ENCODE measurements around the gene RPL10A.
"Not testable (repeated sequence)": the region's sequence is repeated elsewhere in the genome, so short reads cannot be mapped to it uniquely, and the experiment has no call there.

Gene RPL10A

GRCh38 chr6:35511562-35511941, 43.4 kb downstream of the RPL10A start:
- DNase-seq (ENCODE audit: low read depth in 3 of 3): no peak

- DNase-seq (ENCODE audit: low read depth in 3 of 3): no peak
Observed at GRCh38 chr6:35512006-35512405, 43.8 kb downstream of the RPL10A start.

- DNase-seq (ENCODE audit: low read depth in 3 of 3): no peak
Observed at GRCh38 chr6:35512740-35513139, 44.5 kb downstream of the RPL10A start, which contains the start of gene TULP1. TSS of gene TULP1 (minus strand) at chr6:35512896. CDS start at chr6:35512858, 38 bp downstream.

DNA sequence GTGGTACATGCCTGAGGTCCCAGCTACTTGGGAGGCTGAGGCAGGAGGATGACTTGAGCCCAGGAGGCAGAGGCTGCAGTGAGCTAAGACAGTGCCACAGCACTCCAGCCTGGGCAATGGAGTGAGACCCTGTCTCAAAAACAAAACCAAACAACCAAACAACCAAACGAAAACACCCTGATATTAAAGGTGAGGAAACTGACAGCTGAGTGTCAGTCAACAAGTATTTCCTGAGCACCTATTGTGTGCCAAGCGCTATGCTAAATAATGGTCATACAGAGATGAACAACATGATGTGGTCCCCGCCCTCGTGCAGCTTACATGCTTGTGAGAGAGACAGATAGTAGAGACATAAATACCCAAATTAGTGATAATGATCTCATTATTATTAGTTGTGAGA, 46.4 kb downstream of the RPL10A start:
- DNase-seq (ENCODE audit: low read depth in 3 of 3): no peak

DNA sequence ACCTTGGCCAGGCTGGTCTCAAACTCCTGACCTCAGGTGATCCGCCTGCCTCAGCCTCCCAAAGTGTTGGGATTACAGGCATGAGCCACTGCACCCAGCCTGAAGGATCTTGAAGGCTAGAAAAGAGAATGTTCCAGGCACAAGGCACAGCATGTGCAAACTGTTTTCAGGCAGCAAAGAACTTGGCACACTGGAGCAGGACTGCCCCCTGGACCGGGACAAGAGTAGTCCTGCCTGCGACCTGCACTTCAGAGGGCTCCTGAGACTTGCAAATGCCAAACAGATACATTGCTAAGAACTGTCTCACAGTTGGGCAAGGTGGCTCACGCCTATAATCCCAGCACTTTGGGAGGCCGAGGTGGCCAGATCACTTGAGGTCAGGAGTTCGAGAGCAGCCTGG, 47.7 kb downstream of the RPL10A start:
- not testable (repeated sequence) for DNase-seq (ENCODE audit: low read depth in 3 of 3)

DNA sequence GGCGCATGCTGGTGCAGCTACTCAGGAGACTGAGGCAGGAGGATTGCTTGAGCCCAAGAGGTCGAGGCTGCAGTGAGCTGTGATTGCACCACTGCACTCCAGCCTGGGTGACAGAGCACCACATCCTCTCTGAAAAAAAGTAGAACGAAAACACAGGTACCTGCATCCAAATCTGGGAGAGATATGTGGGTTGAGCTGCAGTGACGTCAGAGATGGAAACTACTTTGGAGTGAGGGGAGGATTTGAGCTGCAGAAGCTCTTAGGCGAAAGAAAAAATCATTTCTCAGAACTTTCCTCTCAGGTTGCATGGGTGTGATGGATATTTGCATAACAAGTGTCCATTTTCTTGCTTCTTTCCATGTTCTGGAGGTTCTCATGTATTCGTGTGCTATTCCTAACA, 48.5 kb downstream of the RPL10A start:
- no peak for DNase-seq (ENCODE audit: low read depth in 3 of 3)

GRCh38 chr6:35517978-35518377, 49.8 kb downstream of the RPL10A start:
- not testable (repeated sequence) for DNase-seq (ENCODE audit: low read depth in 3 of 3)

- no peak for DNase-seq (ENCODE audit: low read depth in 3 of 3)
Observed at GRCh38 chr6:35518566-35519312, 50.5 kb downstream of the RPL10A start.

DNA sequence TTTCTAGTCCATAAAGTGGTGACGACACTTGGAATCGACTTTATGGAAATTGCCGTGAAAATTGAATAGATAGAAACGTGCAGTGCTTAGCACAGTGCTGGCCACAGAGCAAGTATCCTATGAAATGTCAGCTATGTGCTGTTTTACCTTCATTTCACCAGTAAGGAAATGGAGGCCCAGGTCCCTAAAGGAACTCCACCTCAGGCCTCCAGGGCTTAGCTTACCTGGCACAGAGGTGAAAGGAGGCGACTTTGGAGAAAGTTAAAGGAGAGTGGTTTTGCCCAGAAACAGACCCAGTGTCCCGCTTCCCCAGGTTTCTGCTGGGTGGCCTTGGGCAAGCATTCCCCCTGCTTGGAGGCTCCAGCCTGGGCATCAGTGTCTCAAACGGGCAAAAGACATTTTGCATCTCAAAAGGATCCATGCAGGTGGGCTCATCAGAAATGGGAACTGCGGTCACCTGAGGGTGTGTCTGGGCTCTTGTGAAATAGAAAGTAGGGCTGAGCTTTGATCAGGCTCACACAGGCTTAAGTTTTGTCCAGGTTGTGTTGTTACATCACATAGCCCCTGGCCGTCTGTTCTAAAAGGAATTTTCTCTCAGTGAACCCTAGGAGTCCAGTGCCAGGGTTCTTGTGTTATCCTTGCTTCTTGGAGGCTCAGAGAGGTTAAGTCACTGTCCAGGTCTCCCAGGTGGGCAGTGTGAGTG, 51.3 kb downstream of the RPL10A start:
- DNase-seq (ENCODE audit: low read depth in 3 of 3): no peak

Measured in stimulated activated CD4-positive, alpha-beta T cell treated with anti-CD3 and anti-CD28 coated beads, TNF-alpha, amount 100 ng/mL, for 48 hours (primary cell).